Activated B cell treated with CpG ODN at 0.5 μM for 24 hours (primary cell): ENCODE results near the gene ANKFN1. TPM values are rescaled to one million over a fixed set of nuclear protein-coding genes. Genes with fewer than 3 reads are reported as not detected.

ENCODE experiments used
- ATAC-seq: fragments of 200-7000 bp; cut with Tn5 transposase; one replicate; pipeline ENCODE4 v1.10.0; 2021; ENCODE audit warnings: low read depth, mild to moderate bottlenecking, moderate library complexity
- CTCF ChIA-PET: fragments of 350-600 bp; sonication (Branson Sonifier 250); formaldehyde crosslinking; loops from one replicate; lab custom pipeline; 2021; ENCODE audit warnings: antibody characterized with exemption; lab: Charles Lee
- POLR2A ChIA-PET: fragments of 350-600 bp; sonication (Branson Sonifier 250); formaldehyde crosslinking; loops from one replicate; lab custom pipeline; 2021; ENCODE audit warnings: antibody characterized with exemption; lab: Charles Lee
- DNase-seq: peaks from one replicate; pipeline ENCODE4 v3.0.0; 2022
- H3K27ac Mint-ChIP-seq: one replicate; pipeline ENCODE4 v1.8.0; 2020; ENCODE audit warnings: mixed read lengths
- H3K27me3 Mint-ChIP-seq: one replicate; pipeline ENCODE4 v1.8.0; 2021; ENCODE audit warnings: mixed read lengths
- H3K36me3 Mint-ChIP-seq: one replicate; pipeline ENCODE4 v1.8.0; 2021; ENCODE audit warnings: low read depth, mixed read lengths
- H3K4me1 Mint-ChIP-seq: one replicate; pipeline ENCODE4 v1.8.0; 2021; ENCODE audit warnings: mixed read lengths
- H3K4me3 Mint-ChIP-seq: one replicate; pipeline ENCODE4 v1.8.0; 2020; ENCODE audit warnings: mild to moderate bottlenecking, mixed read lengths
- H3K9me3 Mint-ChIP-seq: one replicate; pipeline ENCODE4 v1.8.0; 2020; ENCODE audit warnings: mixed read lengths
- intact Hi-C: fragments of 100-400 bp; cut with micrococcal nuclease; formaldehyde crosslinking; loops from one replicate; pipeline ENCODE4 v1.15.1; 2024
- total RNA-seq: library from RNA; stranded (reverse); gene quantifications from 2 replicates; pipeline ENCODE4 v1.2.3, GENCODE V29; 2022
- TF ChIP-seq, protein P1 (sequence below): fragments of 200-600 bp; IDR thresholded peaks from one replicate; pipeline ENCODE4 v1.8.0; 2022; ENCODE audit warnings: antibody characterized with exemption, mild to moderate bottlenecking

The ANKFN1 gene
- total RNA-seq, 1 donor from 2014 or later, result not detected

DNA sequence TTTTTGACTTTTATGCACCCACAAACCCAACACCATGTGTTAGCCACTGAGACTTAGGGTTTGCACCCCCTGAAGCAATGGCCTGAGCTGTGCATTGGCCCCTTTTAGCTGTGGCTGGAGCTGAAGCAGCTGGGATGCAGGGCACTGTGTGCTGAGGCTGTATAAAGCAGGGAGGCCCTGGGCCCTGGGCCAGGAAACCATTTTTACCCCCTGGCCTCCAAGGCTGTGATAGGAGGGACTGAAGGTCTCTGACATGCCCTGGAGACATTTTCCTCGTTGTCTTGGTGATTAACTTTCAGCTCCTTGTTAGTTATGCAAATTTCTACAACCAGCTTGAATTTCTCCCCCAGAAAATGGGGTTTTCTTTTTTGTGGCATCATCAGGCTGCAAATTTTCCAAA lies 6.7 kb upstream of the ANKFN1 start:
- Mint-ChIP-seq H3K27ac (no peak overlapping the region), H3K36me3 (no peaks in the 10 kb centered on the region), H3K9me3 (no peaks in the 10 kb centered on the region), H3K4me3 (no peak overlapping the region), H3K4me1 (no peaks in the 10 kb centered on the region), H3K27me3 (peaks cover 2% of the 10 kb centered on the region)
- CTCF ChIA-PET, result no interaction called here
- ATAC-seq, result no peak
- intact Hi-C loops, result no loop called here
- TF ChIP-seq, protein P1, sequence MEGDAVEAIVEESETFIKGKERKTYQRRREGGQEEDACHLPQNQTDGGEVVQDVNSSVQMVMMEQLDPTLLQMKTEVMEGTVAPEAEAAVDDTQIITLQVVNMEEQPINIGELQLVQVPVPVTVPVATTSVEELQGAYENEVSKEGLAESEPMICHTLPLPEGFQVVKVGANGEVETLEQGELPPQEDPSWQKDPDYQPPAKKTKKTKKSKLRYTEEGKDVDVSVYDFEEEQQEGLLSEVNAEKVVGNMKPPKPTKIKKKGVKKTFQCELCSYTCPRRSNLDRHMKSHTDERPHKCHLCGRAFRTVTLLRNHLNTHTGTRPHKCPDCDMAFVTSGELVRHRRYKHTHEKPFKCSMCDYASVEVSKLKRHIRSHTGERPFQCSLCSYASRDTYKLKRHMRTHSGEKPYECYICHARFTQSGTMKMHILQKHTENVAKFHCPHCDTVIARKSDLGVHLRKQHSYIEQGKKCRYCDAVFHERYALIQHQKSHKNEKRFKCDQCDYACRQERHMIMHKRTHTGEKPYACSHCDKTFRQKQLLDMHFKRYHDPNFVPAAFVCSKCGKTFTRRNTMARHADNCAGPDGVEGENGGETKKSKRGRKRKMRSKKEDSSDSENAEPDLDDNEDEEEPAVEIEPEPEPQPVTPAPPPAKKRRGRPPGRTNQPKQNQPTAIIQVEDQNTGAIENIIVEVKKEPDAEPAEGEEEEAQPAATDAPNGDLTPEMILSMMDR, result no peak
- no peak for DNase-seq
- POLR2A ChIA-PET, result no interaction called here

DNA sequence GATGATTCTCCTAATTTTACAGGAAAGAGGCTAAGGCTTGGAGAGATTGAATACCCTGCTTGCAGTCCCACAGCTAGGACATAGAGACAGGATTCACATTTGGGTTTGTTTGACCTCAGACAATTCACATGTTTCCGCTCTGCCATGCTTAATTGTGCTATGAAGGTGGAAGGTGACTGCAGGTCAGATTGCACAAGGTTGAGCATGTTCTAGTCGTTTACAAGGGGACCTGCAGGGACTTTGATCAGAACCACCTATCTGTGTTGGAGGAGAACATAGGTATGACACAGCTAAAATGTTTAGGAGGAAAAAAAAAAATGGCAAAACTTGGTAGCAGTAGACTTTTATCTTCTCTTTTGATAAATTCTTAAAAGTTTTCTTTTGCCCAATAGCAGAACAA lies 4.9 kb upstream of the ANKFN1 start:
- POLR2A ChIA-PET, result no interaction called here
- CTCF ChIA-PET, result no interaction called here
- H3K27me3 Mint-ChIP-seq, result no peaks in the 10 kb centered on the region

DNA sequence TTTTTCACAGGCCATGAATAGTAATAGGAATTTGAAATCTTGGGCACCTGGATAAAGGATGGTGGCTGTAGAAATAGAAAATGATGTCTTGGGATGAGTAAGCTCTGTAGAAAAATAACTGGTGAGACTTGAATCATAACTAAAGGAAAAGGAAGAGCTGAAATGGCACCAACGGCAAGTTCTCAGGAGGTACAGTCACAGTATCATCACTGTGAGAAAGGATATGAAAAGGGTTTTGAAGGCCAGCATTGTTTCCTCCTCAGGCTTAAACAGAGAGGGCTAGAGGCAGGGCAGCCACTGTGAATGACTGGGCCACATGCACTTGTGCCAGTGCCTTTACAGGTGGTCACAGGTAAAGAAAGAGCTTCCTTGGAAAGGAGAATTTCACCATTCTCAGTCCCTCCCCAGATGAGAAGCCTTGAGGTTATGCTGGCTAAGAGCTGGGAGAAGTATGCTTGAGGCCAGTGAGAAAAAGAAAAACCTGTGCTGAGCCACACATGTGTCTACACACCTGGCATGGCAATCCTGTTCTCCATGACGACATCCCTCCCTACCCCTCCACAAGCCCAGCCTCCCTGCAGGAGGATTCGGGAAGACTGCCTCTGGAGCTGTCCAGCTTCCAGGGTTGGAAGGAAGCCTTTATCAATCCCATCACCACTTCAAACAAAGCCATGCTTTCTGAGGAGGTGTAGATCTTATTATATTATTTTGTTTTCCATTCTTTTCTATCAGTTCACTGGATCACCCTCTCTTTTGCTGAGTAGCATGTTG lies 3.8 kb upstream of the ANKFN1 start:
- H3K4me1 Mint-ChIP-seq, result no peaks in the 10 kb centered on the region
- intact Hi-C loops, result no loop called here
- TF ChIP-seq, protein P1, result no peak
- no peaks in the 10 kb centered on the region for H3K36me3 Mint-ChIP-seq
- peaks cover 2% of the 10 kb centered on the region for H3K9me3 Mint-ChIP-seq
- no peaks in the 10 kb centered on the region for H3K27me3 Mint-ChIP-seq
- no peak for ATAC-seq
- POLR2A ChIA-PET, result no interaction called here
- no peak overlapping the region for H3K27ac Mint-ChIP-seq
- CTCF ChIA-PET, result no interaction called here
- no peak for DNase-seq
- H3K4me3 Mint-ChIP-seq, result no peak overlapping the region

More for the DNA sequence above, 4.9 kb upstream of the ANKFN1 start:
- intact Hi-C loops, result no loop called here
- ATAC-seq (no peak), DNase-seq (no peak)
- Mint-ChIP-seq H3K4me3 (no peak overlapping the region), H3K4me1 (no peaks in the 10 kb centered on the region), H3K9me3 (peaks cover 2% of the 10 kb centered on the region), H3K27ac (no peak overlapping the region), H3K36me3 (no peaks in the 10 kb centered on the region)
- TF ChIP-seq, protein P1, result no peak

DNA sequence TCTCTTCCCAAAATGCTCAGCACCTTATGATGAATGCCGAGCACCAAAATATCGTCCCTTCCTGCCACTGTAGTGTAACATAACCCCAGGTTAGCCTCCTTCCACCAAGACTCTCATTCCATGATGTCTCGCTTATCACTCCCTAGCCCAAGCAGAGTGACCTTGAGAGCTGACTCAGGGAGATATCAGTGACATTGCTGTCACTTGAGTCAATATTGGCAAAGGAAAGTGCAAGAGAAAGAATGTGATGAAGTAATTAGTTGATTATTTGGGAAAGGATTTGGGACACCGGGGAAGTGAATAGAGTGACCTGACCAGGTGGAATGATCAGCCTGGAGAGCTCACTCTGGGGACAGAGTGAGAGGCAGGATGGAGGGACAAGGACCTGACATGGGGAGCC lies 2.6 kb upstream of the ANKFN1 start:
- POLR2A ChIA-PET, result no interaction called here
- TF ChIP-seq, protein P1, result no peak
- Mint-ChIP-seq H3K4me1 (no peaks in the 10 kb centered on the region), H3K27me3 (no peaks in the 10 kb centered on the region), H3K36me3 (no peaks in the 10 kb centered on the region), H3K27ac (no peak overlapping the region), H3K9me3 (peaks cover 2% of the 10 kb centered on the region), H3K4me3 (no peak overlapping the region)
- no peak for DNase-seq
- no peak for ATAC-seq
- intact Hi-C loops, result no loop called here
- CTCF ChIA-PET, result no interaction called here

DNA sequence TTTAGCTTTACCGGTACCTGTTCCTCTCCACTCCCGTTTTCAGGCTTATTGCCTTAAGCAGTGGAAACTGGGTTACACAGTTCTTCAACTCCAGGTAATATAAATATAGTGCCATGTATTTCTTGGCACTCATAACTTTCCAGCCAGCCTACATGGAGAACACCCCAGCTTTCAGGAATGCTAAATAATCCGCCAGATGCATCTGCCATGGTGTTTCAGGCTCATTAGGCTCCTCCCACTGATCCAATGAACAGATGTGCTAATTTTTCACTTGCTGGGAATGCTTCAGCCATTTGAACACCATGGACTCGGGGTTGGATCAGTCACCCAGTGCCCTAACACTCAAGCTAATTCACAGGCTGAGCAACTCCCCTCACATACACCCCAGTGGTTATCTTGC lies 4.6 kb downstream of the ANKFN1 start:
- peaks cover 2% of the 10 kb centered on the region for H3K9me3 Mint-ChIP-seq
- TF ChIP-seq, protein P1, result no peak
- intact Hi-C loops, result no loop called here
- H3K4me3 Mint-ChIP-seq, result no peak overlapping the region
- H3K27me3 Mint-ChIP-seq, result no peaks in the 10 kb centered on the region
- no peak for ATAC-seq
- H3K27ac Mint-ChIP-seq, result no peak overlapping the region
- no peaks in the 10 kb centered on the region for H3K36me3 Mint-ChIP-seq
- POLR2A ChIA-PET, result no interaction called here
- DNase-seq, result no peak
- no peaks in the 10 kb centered on the region for H3K4me1 Mint-ChIP-seq
- CTCF ChIA-PET, result no interaction called here
